ENCODE results near the gene SMG6. TPM values are rescaled to one million over a fixed set of nuclear protein-coding genes. Genes with fewer than 3 reads are reported as not detected.

The SMG6 gene
- total RNA-seq, 1 experiment from 2014 or later: 36.1 TPM

GRCh38 chr17:2086306-2086705 lies 217.3 kb downstream of the SMG6 start:
- POLR2A ChIA-PET (ENCODE audit: low non-redundant PET): no interaction called here
- Histone ChIP-seq H3K36me3 (ENCODE audit: insufficient read depth, low read length, poor library complexity, severe bottlenecking) (peaks cover 2% of the 10 kb centered on the region), H3K27ac (ENCODE audit: low read depth, low read length, poor library complexity, severe bottlenecking) (no peak overlapping the region), H3K4me3 (ENCODE audit: low read depth, low read length, poor library complexity, severe bottlenecking) (no peak overlapping the region), H3K9me3 (ENCODE audit: low read depth, low read length, poor library complexity, severe bottlenecking) (no peaks in the 10 kb centered on the region), H3K4me1 (ENCODE audit: insufficient read depth, low read length, poor library complexity, severe bottlenecking) (peaks cover 7% of the 10 kb centered on the region), H3K27me3 (replicated peaks; ENCODE audit: insufficient read depth, low read depth, low read length, poor library complexity) (no peaks in the 10 kb centered on the region)
- TF ChIP-seq EZH2 (IDR thresholded peaks at IDR 0.05; ENCODE audit: borderline replicate concordance, low read depth, low read length, poor library complexity, severe bottlenecking): no peak
- TF ChIP-seq CTCF (conservative IDR thresholded peaks at IDR 0.05; ENCODE audit: low read depth, low read length): no peak
- intact Hi-C loops (cut with micrococcal nuclease; ENCODE audit: unreplicated experiment): no loop called here
- CTCF ChIA-PET: no interaction called here
- DNase-seq (ENCODE audit: low spot score): no peak
- no TSS peak for BruUV-seq (replicated peaks)

- POLR2A ChIA-PET (ENCODE audit: low non-redundant PET): no interaction called here
Measured at GRCh38 chr17:2085648-2085949, 218.0 kb downstream of the SMG6 start.

GRCh38 chr17:2084766-2085647 lies 218.6 kb downstream of the SMG6 start:
- intact Hi-C loops (cut with micrococcal nuclease; ENCODE audit: unreplicated experiment): no loop called here
- POLR2A ChIA-PET (ENCODE audit: low non-redundant PET): interaction anchor here (0.5 kb wide), 1 partner anchor 244 kb away, joined by 6 read pairs; no protein-coding TSS in a partner anchor
- CTCF ChIA-PET: no interaction called here
- peaks cover 4% of the 10 kb centered on the region for H3K36me3 ChIP-seq (ENCODE audit: insufficient read depth, low read length, poor library complexity, severe bottlenecking)
- TF ChIP-seq CTCF (conservative IDR thresholded peaks at IDR 0.05; ENCODE audit: low read depth, low read length) (no peak), EZH2 (IDR thresholded peaks at IDR 0.05; ENCODE audit: borderline replicate concordance, low read depth, low read length, poor library complexity, severe bottlenecking) (no peak)
- no peak overlapping the region for H3K4me3 ChIP-seq (ENCODE audit: low read depth, low read length, poor library complexity, severe bottlenecking)
- H3K27ac ChIP-seq (ENCODE audit: low read depth, low read length, poor library complexity, severe bottlenecking): peak overlapping the region; percentile 54
- H3K27me3 ChIP-seq (replicated peaks; ENCODE audit: insufficient read depth, low read depth, low read length, poor library complexity): no peaks in the 10 kb centered on the region
- no peaks in the 10 kb centered on the region for H3K4me1 ChIP-seq (ENCODE audit: insufficient read depth, low read length, poor library complexity, severe bottlenecking)
- no peaks in the 10 kb centered on the region for H3K9me3 ChIP-seq (ENCODE audit: low read depth, low read length, poor library complexity, severe bottlenecking)
- BruUV-seq (replicated peaks): no TSS peak
- no peak for DNase-seq (ENCODE audit: low spot score)

More at GRCh38 chr17:2085648-2085949, 218.0 kb downstream of the SMG6 start:
- no peak overlapping the region for H3K4me3 ChIP-seq (ENCODE audit: low read depth, low read length, poor library complexity, severe bottlenecking)
- intact Hi-C loops (cut with micrococcal nuclease; ENCODE audit: unreplicated experiment): no loop called here
- peaks cover 4% of the 10 kb centered on the region for H3K36me3 ChIP-seq (ENCODE audit: insufficient read depth, low read length, poor library complexity, severe bottlenecking)
- CTCF ChIA-PET: no interaction called here
- H3K27me3 ChIP-seq (replicated peaks; ENCODE audit: insufficient read depth, low read depth, low read length, poor library complexity): no peaks in the 10 kb centered on the region
- no TSS peak for BruUV-seq (replicated peaks)
- no peaks in the 10 kb centered on the region for H3K9me3 ChIP-seq (ENCODE audit: low read depth, low read length, poor library complexity, severe bottlenecking)
- TF ChIP-seq CTCF (conservative IDR thresholded peaks at IDR 0.05; ENCODE audit: low read depth, low read length) (no peak), EZH2 (IDR thresholded peaks at IDR 0.05; ENCODE audit: borderline replicate concordance, low read depth, low read length, poor library complexity, severe bottlenecking) (no peak)
- no peak overlapping the region for H3K27ac ChIP-seq (ENCODE audit: low read depth, low read length, poor library complexity, severe bottlenecking)
- no peak for DNase-seq (ENCODE audit: low spot score)
- peaks cover under 1% of the 10 kb centered on the region for H3K4me1 ChIP-seq (ENCODE audit: insufficient read depth, low read length, poor library complexity, severe bottlenecking)
